HepG2 (cell line): ENCODE results near the gene TP53I3. TPM values are rescaled to one million over a fixed set of nuclear protein-coding genes. Genes with fewer than 3 reads are reported as not detected.

Experiments
- ATF7 ChIP-seq, 2 experiments: fragments of 450-650 bp in 1 of 2; sonication (generic) in 1 of 2; formaldehyde crosslinking in 1 of 2; IDR thresholded peaks; 2 replicates each; pipeline versions ENCODE4 v1.4.0 to v1.6.1; 2016 to 2020; ENCODE audit warnings: antibody characterized with exemption in 1 of 2, mild to moderate bottlenecking in 1 of 2, missing genetic modification reagents in 1 of 2
- EP300 ChIP-seq, 3 experiments: sonication (generic) in 1 of 3; formaldehyde crosslinking in 1 of 3; IDR thresholded peaks; 2 replicates each; pipeline versions ENCODE4 v1.5.1 to v1.6.1; 2011 to 2020; ENCODE audit warnings: low read depth in 2 of 3, low read length in 2 of 3, borderline replicate concordance in 1 of 3, improper control_type of control experiment in 1 of 3, mild to moderate bottlenecking in 1 of 3, missing genetic modification reagents in 1 of 3, moderate library complexity in 1 of 3
- ISL2 ChIP-seq: sonication (generic); formaldehyde crosslinking; IDR thresholded peaks from 2 replicates; pipeline ENCODE4 v1.5.0; 2020; ENCODE audit warnings: missing genetic modification reagents
- JUND ChIP-seq: sonication (generic); formaldehyde crosslinking; IDR thresholded peaks from 2 replicates; pipeline ENCODE4 v1.8.0; 2022; ENCODE audit warnings: mild to moderate bottlenecking, missing genetic modification reagents
- KAT2B ChIP-seq: fragments of 150-350 bp; IDR thresholded peaks from 2 replicates; pipeline ENCODE4 v1.6.1; 2014; ENCODE audit warnings: low read depth, low read length, borderline replicate concordance
- MAFF ChIP-seq: IDR thresholded peaks from 2 replicates; pipeline ENCODE4 v1.6.1; 2011; ENCODE audit warnings: low read depth, low read length, improper control_type of control experiment
- MAFK ChIP-seq, 2 experiments: IDR thresholded peaks in 1 of 2; conservative IDR thresholded peaks in 1 of 2; 2 replicates each; pipeline ENCODE4 v1.6.1; 2011; ENCODE audit warnings: improper control_type of control experiment in 2 of 2, low read length in 2 of 2
- NFIC ChIP-seq: IDR thresholded peaks from 2 replicates; pipeline ENCODE4 v1.6.1; 2012; ENCODE audit warnings: mild to moderate bottlenecking, low read length, inconsistent platforms
- SKI ChIP-seq: fragments of 450-650 bp; IDR thresholded peaks from one replicate; pipeline ENCODE4 v1.6.1; 2018; ENCODE audit warnings: mild to moderate bottlenecking; ENCODE audit not compliant: partially characterized antibody
- ZBTB38 ChIP-seq: sonication (generic); formaldehyde crosslinking; IDR thresholded peaks from 2 replicates; pipeline ENCODE4 v1.5.1; 2020; ENCODE audit warnings: mild to moderate bottlenecking, missing genetic modification reagents
- ZBTB46 ChIP-seq: sonication (generic); formaldehyde crosslinking; IDR thresholded peaks from 2 replicates; pipeline ENCODE4 v1.4.0; 2020; ENCODE audit warnings: mild to moderate bottlenecking, missing genetic modification reagents, borderline replicate concordance
- ZNF20 ChIP-seq: sonication (generic); formaldehyde crosslinking; IDR thresholded peaks from 2 replicates; pipeline ENCODE4 v1.4.0; 2020; ENCODE audit warnings: mild to moderate bottlenecking, moderate library complexity, missing genetic modification reagents
- ZNF225 ChIP-seq: sonication (generic); formaldehyde crosslinking; IDR thresholded peaks from 2 replicates; pipeline ENCODE4 v1.4.0; 2020; ENCODE audit warnings: mild to moderate bottlenecking, missing genetic modification reagents
- ZNF275 ChIP-seq: sonication (generic); formaldehyde crosslinking; IDR thresholded peaks from 2 replicates; pipeline ENCODE4 v1.8.0; 2022; ENCODE audit warnings: missing genetic modification reagents, mild to moderate bottlenecking, inconsistent platforms, borderline replicate concordance
- ZNF441 ChIP-seq: sonication (generic); formaldehyde crosslinking; IDR thresholded peaks from 2 replicates; pipeline ENCODE4 v1.7.0; 2021; ENCODE audit warnings: missing genetic modification reagents, borderline replicate concordance
- ZNF614 ChIP-seq: IDR thresholded peaks from 2 replicates; pipeline ENCODE4 v1.6.1; 2018; ENCODE audit warnings: missing biosample characterization, missing genetic modification reagents, inconsistent platforms, borderline replicate concordance
- ZNF670 ChIP-seq: sonication (generic); formaldehyde crosslinking; IDR thresholded peaks from 2 replicates; pipeline ENCODE4 v1.8.0; 2022; ENCODE audit warnings: mild to moderate bottlenecking, missing genetic modification reagents, borderline replicate concordance
- ZNF678 ChIP-seq: sonication (generic); formaldehyde crosslinking; IDR thresholded peaks from 2 replicates; pipeline ENCODE4 v1.4.0; 2020; ENCODE audit warnings: mild to moderate bottlenecking, missing genetic modification reagents
- ZXDC ChIP-seq: sonication (generic); formaldehyde crosslinking; IDR thresholded peaks from 2 replicates; pipeline ENCODE4 v1.5.0; 2020; ENCODE audit warnings: mild to moderate bottlenecking, missing genetic modification reagents
- polyA plus RNA-seq, 8 experiments: library from polyadenylated mRNA; depleted of rRNA in 3 of 8; stranded (reverse) in 7 of 8; unstranded in 1 of 8; fragments of >200 nt; fragmentation: Illumina TruSeq in 4 of 8; extraction: Trizol in 4 of 8; gene quantifications; 2 replicates each; pipeline versions ENCODE4 v1.2.1 to v1.2.3, GENCODE V29; 2011 to 2016; ENCODE audit warnings: low read depth in 4 of 8, missing spikeins in 1 of 8, mixed read lengths in 1 of 8; ENCODE audit not compliant: insufficient read depth in 1 of 8
- total RNA-seq, 5 experiments: library from RNA; depleted of rRNA; stranded (reverse); fragments of >200 nt; fragmentation: Illumina TruSeq; extraction: Trizol; gene quantifications; 2 replicates each; pipeline ENCODE4 v1.2.3, GENCODE V29; 2016; ENCODE audit warnings: low read depth in 1 of 5
- TF ChIP-seq, protein P1 (sequence below): sonication (generic); formaldehyde crosslinking; IDR thresholded peaks from 2 replicates; pipeline ENCODE4 v1.8.0; 2023; ENCODE audit warnings: mild to moderate bottlenecking, missing genetic modification reagents

The TP53I3 gene
- total and polyA plus RNA-seq, 2 of the 13 experiments (the other 11 are each of a cell fraction or from before 2014, with no cell fraction given): 25.0 to 44.1 TPM

DNA sequence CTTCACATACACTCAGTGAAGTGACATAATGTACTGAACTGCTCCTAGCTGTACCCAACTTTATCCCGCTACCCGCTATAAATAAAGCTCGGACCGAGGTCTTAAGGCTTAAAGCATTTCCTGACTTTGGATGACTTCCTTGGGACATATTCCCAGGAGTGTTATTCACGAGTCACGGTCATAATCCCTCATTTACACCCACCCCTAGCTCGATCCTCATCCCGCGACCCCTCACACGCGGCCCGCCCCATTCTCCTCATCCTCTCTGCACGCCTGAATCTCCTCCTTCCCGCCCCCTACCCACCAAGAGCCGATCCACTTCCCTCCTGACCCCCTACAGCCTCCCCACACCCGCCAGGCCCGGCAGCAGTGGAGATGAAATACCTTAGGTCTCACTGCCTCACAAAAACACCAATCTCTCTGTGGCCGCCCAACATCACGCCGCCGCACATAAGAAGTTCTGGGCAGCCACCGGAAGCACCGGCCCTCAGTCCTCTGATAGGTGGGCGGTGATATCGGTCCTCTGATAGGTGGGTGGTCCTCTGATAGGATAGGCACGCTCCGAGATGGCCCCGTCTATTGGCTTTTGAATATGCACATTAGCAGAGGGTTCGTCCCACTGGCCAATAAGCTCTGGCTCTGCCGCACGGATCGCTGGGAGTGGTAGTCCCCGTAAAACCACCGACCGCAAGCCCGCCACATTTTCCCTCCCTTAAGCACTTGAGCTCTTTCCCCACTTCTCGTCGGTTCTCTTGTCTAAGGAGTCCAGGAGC lies 37.5 kb downstream of the TP53I3 start, which contains the start of gene WDCP (continued):
- no peak for TF ChIP-seq ZNF20 (CRISPR knock-in tag)
- TF ChIP-seq ZBTB38: peak; percentile 98
- TF ChIP-seq JUND: no peak
- no peak for TF ChIP-seq MAFF
- no peak for TF ChIP-seq ZXDC (CRISPR knock-in tag)
- TF ChIP-seq ZNF678: no peak
- no peak for TF ChIP-seq MAFK (conservative IDR thresholded peaks at IDR 0.05 in 1 of 2, IDR thresholded peaks at IDR 0.05 in 1 of 2; ENCODE audit: low read length in 2 of 2)
- TF ChIP-seq ZNF225 (CRISPR knock-in tag): peak; percentile 75; the same call in 1 of the 2 replicates
- no peak for TF ChIP-seq ZBTB46 (CRISPR knock-in tag)
- no peak for TF ChIP-seq EP300 (IDR thresholded peaks at IDR 0.05; ENCODE audit: low read depth in 2 of 2, low read length in 2 of 2)
- no peak for TF ChIP-seq EP300 (CRISPR knock-in tag; IDR thresholded peaks at IDR 0.05; ENCODE audit: borderline replicate concordance)
- no peak for TF ChIP-seq NFIC
- peak; percentile 96; the same call in 1 of the 2 replicates for TF ChIP-seq ZNF275 (CRISPR knock-in tag)
- TF ChIP-seq KAT2B: no peak
- TF ChIP-seq SKI: no peak
- no peak; the same call in 1 of the 2 replicates for TF ChIP-seq ZNF670
- TF ChIP-seq, protein P1, sequence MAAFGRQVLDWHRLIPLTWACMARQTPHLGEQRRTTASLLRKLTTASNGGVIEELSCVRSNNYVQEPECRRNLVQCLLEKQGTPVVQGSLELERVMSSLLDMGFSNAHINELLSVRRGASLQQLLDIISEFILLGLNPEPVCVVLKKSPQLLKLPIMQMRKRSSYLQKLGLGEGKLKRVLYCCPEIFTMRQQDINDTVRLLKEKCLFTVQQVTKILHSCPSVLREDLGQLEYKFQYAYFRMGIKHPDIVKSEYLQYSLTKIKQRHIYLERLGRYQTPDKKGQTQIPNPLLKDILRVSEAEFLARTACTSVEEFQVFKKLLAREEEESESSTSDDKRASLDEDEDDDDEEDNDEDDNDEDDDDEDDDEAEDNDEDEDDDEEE (CRISPR knock-in tag): no peak
- no peak; the same call in 1 of the 2 replicates for TF ChIP-seq ZNF614 (CRISPR knock-in tag)
- 0 out of 2 replicates have a peak, but pooled peaks have one; percentile 58 for TF ChIP-seq ZNF441
- no peak for TF ChIP-seq ATF7 (IDR thresholded peaks at IDR 0.05)
- no peak for TF ChIP-seq ATF7 (CRISPR knock-in tag; IDR thresholded peaks at IDR 0.05)
- peak; percentile 37; the same call in 1 of the 2 replicates for TF ChIP-seq ISL2 (CRISPR knock-in tag)
